HFFc6 (cell line): ENCODE data around the gene FLRT1. TPM values are rescaled to one million over a fixed set of nuclear protein-coding genes. Genes with fewer than 3 reads are reported as not detected.

ENCODE experiments used
- DNase-seq: peaks from one replicate; pipeline ENCODE4 v3.0.0-alpha.2; 2018
- H3K27ac Mint-ChIP-seq: 2 replicates; pipeline ENCODE4 v1.8.0; 2020; ENCODE audit warnings: mild to moderate bottlenecking, mixed read lengths
- H3K27me3 Mint-ChIP-seq: 2 replicates; pipeline ENCODE4 v1.8.0; 2021; ENCODE audit warnings: mild to moderate bottlenecking, moderate library complexity, mixed read lengths; ENCODE audit not compliant: insufficient read depth
- H3K36me3 Mint-ChIP-seq: 2 replicates; pipeline ENCODE4 v1.8.0; 2021; ENCODE audit warnings: low read depth, mixed read lengths
- H3K4me1 Mint-ChIP-seq: 2 replicates; pipeline ENCODE4 v1.8.0; 2020; ENCODE audit warnings: low read depth, mixed read lengths
- H3K4me3 Mint-ChIP-seq: 2 replicates; pipeline ENCODE4 v1.8.0; 2020; ENCODE audit warnings: mild to moderate bottlenecking, moderate library complexity, mixed read lengths
- H3K9me3 Mint-ChIP-seq: 2 replicates; pipeline ENCODE4 v1.8.0; 2020; ENCODE audit warnings: mild to moderate bottlenecking, mixed read lengths
- total RNA-seq, 6 experiments: library from RNA; stranded (reverse); fragmentation: NEBNext Ultra II Directional; extraction: Animal tissue kit (Norgen Biotek cat#: 25700); gene quantifications; 2 replicates in 1 of 6; 3 replicates in 5 of 6; pipeline ENCODE4 v1.2.3, GENCODE V29; 2021
- TF ChIP-seq, protein P1 (sequence below): fragments of 200-600 bp; sonication (generic); IDR thresholded peaks from 2 replicates; pipeline ENCODE4 v1.5.0; 2021; ENCODE audit warnings: antibody characterized with exemption, mild to moderate bottlenecking

Gene FLRT1
- total RNA-seq, 6 experiments from 2014 or later, result 0.07 to 0.38 (median 0.30) TPM; not detected in 1

DNA sequence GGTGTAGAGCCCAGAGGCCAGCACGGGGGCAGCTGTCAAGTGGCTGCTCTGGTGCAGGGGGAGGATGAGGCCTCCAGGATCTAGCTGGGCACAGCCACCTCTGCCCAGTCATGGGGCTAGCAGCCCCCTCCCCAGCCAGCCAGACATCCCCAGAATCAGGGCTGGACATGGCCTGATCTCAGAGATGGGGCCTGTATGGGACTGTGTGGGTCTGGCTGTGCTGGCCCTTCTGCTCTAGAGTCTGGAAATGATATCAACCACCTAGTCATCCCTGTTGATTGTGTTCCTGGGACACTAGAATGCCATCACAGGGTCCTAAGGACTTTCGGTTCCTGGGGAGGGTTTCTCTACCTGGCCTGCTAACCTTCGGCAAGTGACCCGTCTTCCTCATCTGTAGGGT is 2.8 kb downstream of the FLRT1 start:
- no peak overlapping the region for H3K4me3 Mint-ChIP-seq
- H3K27ac Mint-ChIP-seq, result no peak overlapping the region
- no peaks in the 10 kb centered on the region for H3K36me3 Mint-ChIP-seq
- H3K27me3 Mint-ChIP-seq, result peaks cover 15% of the 10 kb centered on the region
- H3K9me3 Mint-ChIP-seq, result no peaks in the 10 kb centered on the region
- TF ChIP-seq, protein P1, sequence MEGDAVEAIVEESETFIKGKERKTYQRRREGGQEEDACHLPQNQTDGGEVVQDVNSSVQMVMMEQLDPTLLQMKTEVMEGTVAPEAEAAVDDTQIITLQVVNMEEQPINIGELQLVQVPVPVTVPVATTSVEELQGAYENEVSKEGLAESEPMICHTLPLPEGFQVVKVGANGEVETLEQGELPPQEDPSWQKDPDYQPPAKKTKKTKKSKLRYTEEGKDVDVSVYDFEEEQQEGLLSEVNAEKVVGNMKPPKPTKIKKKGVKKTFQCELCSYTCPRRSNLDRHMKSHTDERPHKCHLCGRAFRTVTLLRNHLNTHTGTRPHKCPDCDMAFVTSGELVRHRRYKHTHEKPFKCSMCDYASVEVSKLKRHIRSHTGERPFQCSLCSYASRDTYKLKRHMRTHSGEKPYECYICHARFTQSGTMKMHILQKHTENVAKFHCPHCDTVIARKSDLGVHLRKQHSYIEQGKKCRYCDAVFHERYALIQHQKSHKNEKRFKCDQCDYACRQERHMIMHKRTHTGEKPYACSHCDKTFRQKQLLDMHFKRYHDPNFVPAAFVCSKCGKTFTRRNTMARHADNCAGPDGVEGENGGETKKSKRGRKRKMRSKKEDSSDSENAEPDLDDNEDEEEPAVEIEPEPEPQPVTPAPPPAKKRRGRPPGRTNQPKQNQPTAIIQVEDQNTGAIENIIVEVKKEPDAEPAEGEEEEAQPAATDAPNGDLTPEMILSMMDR, result no peak
- no peaks in the 10 kb centered on the region for H3K4me1 Mint-ChIP-seq
- no peak for DNase-seq

DNA sequence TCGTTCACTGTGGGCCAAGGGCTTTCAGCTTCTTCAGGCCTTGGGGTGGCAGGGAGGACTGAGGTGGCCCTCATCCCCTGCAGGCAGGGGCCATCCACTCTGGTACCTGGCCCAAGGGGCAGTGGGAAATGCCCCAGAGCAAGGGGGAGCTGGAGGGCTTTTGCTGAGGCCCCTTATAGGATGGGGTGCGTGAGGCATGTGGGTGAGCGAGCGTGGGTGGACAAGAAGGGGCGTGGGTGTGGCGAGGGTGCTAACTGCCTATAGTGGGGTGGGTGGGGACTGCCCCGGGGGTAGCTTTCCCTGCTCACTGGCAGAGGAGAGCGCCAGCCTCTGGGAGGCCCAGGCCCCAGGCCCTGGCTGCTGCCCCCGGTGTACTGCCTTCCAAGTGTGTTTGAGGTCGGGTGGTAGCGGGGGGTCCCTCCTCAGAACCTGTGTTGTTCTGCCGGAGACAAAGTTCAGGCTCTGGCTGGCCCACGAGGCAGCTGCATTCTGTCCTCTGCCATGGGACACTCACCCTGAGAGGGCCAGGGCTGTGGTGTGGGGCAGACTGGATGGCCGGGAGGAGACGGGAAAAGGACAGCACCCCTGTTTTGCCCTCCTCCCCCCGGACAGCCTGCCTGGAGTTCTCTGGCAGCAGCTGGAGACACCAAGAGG is 3.4 kb downstream of the FLRT1 start:
- no peak for DNase-seq
- no peaks in the 10 kb centered on the region for H3K36me3 Mint-ChIP-seq
- no peaks in the 10 kb centered on the region for H3K9me3 Mint-ChIP-seq
- no peaks in the 10 kb centered on the region for H3K4me1 Mint-ChIP-seq
- H3K27ac Mint-ChIP-seq, result no peak overlapping the region
- H3K27me3 Mint-ChIP-seq, result peaks cover 15% of the 10 kb centered on the region
- TF ChIP-seq, protein P1, result no peak
- H3K4me3 Mint-ChIP-seq, result no peak overlapping the region

DNA sequence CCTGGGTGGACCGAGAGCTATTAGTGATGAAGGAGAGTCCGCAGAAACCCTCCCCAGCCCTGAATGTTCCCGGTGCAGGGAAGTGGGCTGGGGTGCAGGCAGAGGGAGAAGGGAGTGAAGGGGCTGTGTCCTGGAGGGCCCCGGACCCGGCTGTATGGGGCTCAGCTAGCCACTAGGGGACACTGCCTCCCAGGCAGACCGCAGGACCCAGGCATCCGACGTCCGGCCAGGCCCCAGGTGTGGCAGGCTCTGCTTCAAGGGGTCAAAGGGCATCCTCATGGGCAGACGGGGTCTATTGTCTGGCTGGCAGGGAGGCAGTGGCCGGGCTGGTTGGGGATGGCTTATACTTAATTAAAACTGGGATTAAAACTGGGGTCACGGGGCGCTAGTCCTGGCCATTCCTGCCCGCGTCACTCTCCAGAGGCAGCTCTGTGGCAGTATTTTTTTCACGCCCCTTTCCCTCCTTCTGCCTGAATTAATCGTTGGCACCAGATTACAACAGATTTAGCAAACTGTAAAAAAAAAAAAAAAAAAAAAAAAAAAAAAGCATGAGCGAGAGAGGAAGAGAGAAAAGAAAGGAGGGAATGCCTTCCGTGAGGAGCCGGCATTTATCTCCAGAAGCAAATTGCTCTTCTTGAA is 5.1 kb downstream of the FLRT1 start:
- no peaks in the 10 kb centered on the region for H3K4me1 Mint-ChIP-seq
- TF ChIP-seq, protein P1, result peak; percentile 68
- H3K4me3 Mint-ChIP-seq, result no peak overlapping the region
- H3K27ac Mint-ChIP-seq, result no peak overlapping the region
- H3K27me3 Mint-ChIP-seq, result peaks cover 12% of the 10 kb centered on the region
- H3K9me3 Mint-ChIP-seq, result no peaks in the 10 kb centered on the region
- no peak for DNase-seq
- no peaks in the 10 kb centered on the region for H3K36me3 Mint-ChIP-seq

DNA sequence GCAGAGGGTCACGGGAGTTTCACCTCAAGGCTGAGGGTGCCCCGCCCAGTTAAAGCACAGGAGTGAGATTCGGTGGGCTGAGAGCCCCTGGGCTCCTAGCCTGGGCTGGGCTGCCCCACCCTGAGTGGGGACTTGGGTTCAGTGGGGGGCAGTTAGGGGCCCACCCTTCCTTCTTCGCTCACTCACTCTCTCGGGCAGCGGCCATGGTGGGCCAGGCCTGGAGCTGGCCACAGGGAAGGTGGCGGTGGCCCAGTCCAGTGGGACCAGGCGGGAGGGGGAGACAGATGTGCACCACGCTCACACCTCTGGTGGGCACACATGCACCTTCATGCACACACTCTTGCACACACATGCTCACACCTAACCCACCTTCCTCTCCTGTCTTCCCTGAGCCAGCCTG is 6.1 kb downstream of the FLRT1 start:
- H3K9me3 Mint-ChIP-seq, result no peaks in the 10 kb centered on the region

DNA sequence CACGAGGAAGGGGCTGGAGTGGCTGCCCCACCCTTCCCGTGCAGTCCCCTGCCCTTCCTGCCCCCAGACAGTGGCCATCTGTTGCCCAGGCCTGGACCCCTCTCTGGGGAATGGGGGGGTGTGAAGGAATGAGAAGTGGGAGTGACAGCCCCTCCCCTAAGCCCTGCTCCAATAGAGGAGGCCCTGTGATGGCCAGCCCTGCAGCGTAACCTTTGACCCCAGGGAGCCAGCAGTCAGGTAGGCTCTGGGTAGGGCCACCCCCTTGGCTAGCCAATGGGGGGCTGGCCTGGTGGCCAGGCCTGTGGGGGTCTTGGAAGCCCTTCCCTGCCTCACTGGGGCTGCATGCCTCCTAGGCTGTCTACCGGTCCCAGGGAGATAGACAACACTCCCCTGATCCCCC is 6.6 kb downstream of the FLRT1 start:
- Mint-ChIP-seq H3K4me3 (no peak overlapping the region), H3K27me3 (peaks cover 13% of the 10 kb centered on the region), H3K9me3 (no peaks in the 10 kb centered on the region), H3K36me3 (no peaks in the 10 kb centered on the region), H3K27ac (no peak overlapping the region), H3K4me1 (no peaks in the 10 kb centered on the region)
- TF ChIP-seq, protein P1, result no peak
- no peak for DNase-seq

More for the DNA sequence above, 6.1 kb downstream of the FLRT1 start:
- Mint-ChIP-seq H3K27me3 (peaks cover 13% of the 10 kb centered on the region), H3K4me3 (no peak overlapping the region), H3K27ac (no peak overlapping the region), H3K36me3 (no peaks in the 10 kb centered on the region), H3K4me1 (no peaks in the 10 kb centered on the region)
- no peak for DNase-seq
- TF ChIP-seq, protein P1, result no peak
